Stimulated activated naive CD8-positive, alpha-beta T cell treated with anti-CD3 and anti-CD28 coated beads, Interleukin-15, amount 100 ng/mL, for 72 hours (primary cell): ENCODE data around the gene SSH2.
A peak's percentile ranks its signal among the peaks of the same experiment; 100 is the strongest.
"Not testable (repeated sequence)": the region's sequence is repeated elsewhere in the genome, so short reads cannot be mapped to it uniquely, and the experiment has no call there.

Experiments
- ATAC-seq: fragments of 150-1000 bp; cut with Tn5 transposase; 2 replicates; pipeline ENCODE4 v1.10.0; 2021; ENCODE audit warnings: mild to moderate bottlenecking, moderate library complexity
- DNase-seq, 2 donors: peaks; one replicate each; pipeline ENCODE4 v3.0.0; 2021 to 2022
- H3K27ac Mint-ChIP-seq, 2 donors: one replicate each; pipeline ENCODE4 v1.8.0; 2022; ENCODE audit warnings: mild to moderate bottlenecking in 2 of 2, mixed read lengths in 2 of 2, moderate library complexity in 2 of 2
- H3K27me3 Mint-ChIP-seq: one replicate; pipeline ENCODE4 v1.8.0; 2022; ENCODE audit warnings: mixed read lengths
- H3K4me1 Mint-ChIP-seq: one replicate; pipeline ENCODE4 v1.8.0; 2022; ENCODE audit warnings: mild to moderate bottlenecking, mixed read lengths
- H3K4me3 Mint-ChIP-seq, 2 donors: one replicate each; pipeline ENCODE4 v1.8.0; 2022; ENCODE audit warnings: mild to moderate bottlenecking in 2 of 2, mixed read lengths in 2 of 2, moderate library complexity in 1 of 2
- H3K9me3 Mint-ChIP-seq, 2 donors: one replicate each; pipeline ENCODE4 v1.8.0; 2022; ENCODE audit warnings: mixed read lengths in 2 of 2

SSH2 gene

DNA sequence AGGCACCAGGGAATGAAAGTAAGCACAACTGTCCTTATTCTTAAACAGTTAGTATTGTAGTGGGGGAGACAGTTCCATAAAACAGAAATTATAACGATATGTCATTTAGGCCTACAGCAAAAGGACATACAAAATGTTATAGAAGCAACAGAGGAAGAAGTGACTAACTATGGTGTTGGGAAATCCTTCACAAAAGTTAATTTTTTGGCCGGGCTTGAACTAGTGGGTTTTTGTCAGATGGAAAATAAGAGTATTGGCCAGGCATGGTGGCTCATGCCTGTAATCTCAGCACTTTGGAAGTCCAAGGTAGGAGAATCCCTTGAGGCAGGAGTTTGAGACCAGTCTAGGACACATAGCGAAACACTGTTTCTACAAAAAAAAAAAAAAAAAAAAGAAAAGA, 127.8 kb downstream of the SSH2 start:
- ATAC-seq (no peak), DNase-seq (no peak)
- H3K4me1 Mint-ChIP-seq = no peaks in the 10 kb centered on the region
- H3K27ac Mint-ChIP-seq = no peak overlapping the region
- no peaks in the 10 kb centered on the region for H3K27me3 Mint-ChIP-seq
- no peak overlapping the region for H3K4me3 Mint-ChIP-seq
- no peaks in the 10 kb centered on the region for H3K9me3 Mint-ChIP-seq

DNA sequence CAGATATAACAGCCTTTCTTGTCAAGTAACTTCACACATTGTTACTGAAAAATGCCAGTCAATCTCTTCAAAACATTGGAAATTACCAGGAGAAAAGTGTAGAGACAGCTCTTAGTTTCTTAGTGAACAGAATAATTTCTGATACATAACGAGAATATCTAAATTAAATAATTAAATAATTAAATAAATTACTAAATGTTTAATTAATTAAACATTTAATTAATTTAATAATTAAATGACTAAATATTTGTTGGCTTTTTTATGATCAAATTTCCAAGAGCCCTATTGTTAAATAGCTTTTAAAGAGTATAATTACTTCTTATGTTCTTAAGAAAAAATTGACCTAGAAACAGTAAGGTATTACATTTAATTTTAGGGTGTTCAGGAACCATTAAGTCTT, 129.6 kb downstream of the SSH2 start:
- H3K4me1 Mint-ChIP-seq = no peaks in the 10 kb centered on the region
- H3K9me3 Mint-ChIP-seq = no peaks in the 10 kb centered on the region
- H3K27me3 Mint-ChIP-seq = no peaks in the 10 kb centered on the region
- DNase-seq (no peak), ATAC-seq (no peak)
- H3K4me3 Mint-ChIP-seq = no peak overlapping the region
- no peak overlapping the region for H3K27ac Mint-ChIP-seq

DNA sequence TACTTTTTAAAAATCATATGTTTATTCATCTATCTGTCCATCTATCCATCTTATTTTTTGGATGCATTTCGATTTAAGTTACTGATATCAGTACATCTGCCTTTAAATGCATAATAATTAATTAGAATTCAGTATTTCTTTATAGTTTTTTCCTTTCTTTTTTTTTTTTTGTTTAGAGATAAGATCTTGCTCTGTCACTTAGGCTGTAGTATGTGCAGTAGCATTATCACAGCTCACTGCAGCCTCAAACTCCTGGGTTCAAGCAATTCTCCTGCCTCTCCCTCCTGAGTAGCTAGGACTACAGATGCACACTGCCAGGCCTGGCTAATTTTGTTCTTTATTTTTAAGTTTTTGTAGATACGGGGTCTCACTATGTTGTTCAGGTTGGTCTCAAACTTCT, 133.4 kb downstream of the SSH2 start:
- Mint-ChIP-seq H3K4me3 (no peak overlapping the region), H3K9me3 (no peaks in the 10 kb centered on the region), H3K27me3 (no peaks in the 10 kb centered on the region), H3K27ac (no peak overlapping the region), H3K4me1 (no peaks in the 10 kb centered on the region)
- DNase-seq (no peak), ATAC-seq (no peak)

DNA sequence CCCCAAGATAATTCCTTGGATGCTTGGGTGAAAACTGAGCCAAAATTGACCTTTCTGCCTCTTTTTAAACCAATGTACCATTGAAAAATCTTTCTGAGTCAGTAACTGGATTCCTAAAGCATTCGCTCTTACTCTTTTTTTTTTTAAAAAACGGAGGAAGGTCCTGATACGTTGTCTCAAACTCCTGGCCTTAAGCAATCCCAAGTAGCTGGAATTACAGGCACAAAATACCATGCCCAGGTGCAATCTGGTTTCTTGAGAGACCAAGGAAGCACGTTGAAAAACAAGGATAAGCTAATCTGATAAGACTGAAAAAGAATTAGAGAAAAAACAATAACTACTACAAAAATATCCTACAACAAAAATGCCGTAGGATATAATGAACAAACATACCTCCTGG, 136.5 kb downstream of the SSH2 start:
- ATAC-seq = no peak
- Mint-ChIP-seq H3K4me1 (no peaks in the 10 kb centered on the region), H3K9me3 (no peaks in the 10 kb centered on the region), H3K27me3 (no peaks in the 10 kb centered on the region), H3K4me3 (no peak overlapping the region), H3K27ac (no peak overlapping the region)
- no peak for DNase-seq

DNA sequence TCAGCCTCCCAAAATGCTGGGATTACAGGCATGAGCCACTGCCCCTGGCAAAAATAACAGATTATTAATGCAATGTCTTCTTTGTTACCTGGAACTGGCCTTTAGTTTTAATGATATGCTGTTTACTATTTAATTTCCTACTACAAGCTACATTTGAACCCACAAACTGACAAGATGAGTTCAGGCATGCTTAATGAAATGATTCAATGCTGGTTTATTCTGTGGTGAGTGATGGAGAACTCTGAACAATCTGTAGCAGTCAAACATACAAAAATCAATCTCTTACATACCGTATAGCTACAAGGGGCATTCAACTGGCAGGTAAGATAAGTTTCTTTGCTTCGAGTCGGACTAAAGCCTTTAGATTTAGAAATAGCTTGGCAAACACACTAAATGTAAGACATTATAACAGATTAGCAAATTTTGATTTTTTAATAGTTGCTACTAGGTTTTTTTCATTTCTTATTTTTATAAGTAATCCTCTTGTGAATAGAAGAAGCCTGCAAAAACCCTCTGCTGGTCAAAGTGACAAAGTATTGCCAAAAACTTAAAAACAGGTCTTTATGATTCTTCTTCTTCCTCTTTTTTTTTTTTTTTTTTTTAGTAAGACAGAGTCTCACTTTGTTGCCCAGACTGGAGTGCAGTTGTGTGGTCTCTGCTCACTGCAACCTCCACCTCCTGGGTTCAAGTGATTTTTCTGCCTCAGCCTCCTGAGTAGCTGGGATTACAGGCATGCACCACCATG, 138.5 kb downstream of the SSH2 start:
- no peak overlapping the region for H3K4me3 Mint-ChIP-seq
- ATAC-seq (no peak), DNase-seq (no peak)
- H3K27me3 Mint-ChIP-seq = no peaks in the 10 kb centered on the region
- H3K27ac Mint-ChIP-seq = no peak overlapping the region
- H3K4me1 Mint-ChIP-seq = no peaks in the 10 kb centered on the region
- H3K9me3 Mint-ChIP-seq = no peaks in the 10 kb centered on the region

DNA sequence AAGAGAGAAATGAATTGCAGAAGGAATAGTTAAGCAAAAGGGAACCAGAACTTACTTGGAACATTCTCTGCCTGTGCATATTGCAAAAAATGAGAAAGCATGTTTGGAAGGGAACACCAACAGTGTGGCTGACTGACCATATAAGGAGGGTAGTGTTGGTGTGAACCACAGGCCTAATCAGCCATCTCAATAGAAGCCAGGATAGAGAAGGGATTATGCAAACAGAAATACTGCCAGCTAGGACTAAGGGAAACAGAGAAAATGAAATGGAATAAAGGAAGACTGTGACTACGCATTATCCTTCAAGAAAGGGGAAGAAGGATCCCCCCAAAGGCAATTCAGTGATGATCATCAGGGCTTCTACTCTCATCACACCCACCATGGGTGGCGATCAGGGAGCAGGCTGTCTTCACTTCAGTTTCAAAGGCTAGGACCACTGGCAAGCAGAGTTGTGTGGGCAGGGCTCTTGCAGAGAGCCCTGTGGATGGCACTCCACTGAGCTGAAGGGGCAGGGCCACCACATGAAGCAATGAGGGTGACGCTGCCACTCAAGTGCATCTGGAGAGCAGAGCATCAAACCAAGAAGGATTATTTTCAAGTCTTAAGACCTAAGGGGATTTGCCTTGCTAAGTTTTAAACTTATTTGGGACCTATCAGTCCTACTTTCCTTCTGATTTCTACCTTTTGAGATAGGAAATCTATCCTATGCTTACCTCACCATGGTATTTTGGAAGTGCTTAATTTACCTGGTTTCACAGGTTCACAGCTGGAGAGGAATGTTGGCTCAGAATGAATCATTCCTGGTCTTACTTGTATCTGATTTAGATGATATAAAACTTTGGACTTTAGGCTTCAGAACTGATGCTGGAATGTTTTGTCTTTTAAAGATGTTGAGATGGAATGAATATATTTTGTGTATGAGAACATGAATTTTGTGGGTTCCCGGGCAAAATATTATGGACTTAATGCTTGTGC, 140.5 kb downstream of the SSH2 start:
- Mint-ChIP-seq H3K27me3 (no peaks in the 10 kb centered on the region), H3K4me1 (no peaks in the 10 kb centered on the region), H3K27ac (peak overlapping the region in 1 of 2 donors; percentile 53), H3K4me3 (no peak overlapping the region), H3K9me3 (no peaks in the 10 kb centered on the region)
- ATAC-seq (no peak), DNase-seq (no peak)

DNA sequence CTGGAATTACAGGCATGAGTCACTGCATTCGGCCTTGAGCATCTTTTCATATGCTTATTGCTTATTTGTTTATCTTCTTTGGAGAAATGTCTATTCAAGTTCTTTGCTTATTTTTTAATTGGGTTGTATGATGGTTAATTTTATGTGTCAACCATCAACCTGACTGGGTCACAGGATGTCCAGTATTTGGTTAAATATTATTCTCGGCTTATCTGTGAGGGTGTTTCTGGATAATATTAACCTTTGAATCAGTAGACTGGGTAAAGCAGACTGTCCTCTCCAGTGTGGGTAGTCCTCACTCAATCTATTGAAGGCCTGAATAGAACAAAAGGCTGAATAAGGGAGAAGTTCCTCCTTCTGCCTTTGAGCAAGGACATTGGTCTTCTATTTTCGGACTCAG, 142.0 kb downstream of the SSH2 start:
- Mint-ChIP-seq H3K27ac (no peak overlapping the region), H3K27me3 (no peaks in the 10 kb centered on the region), H3K4me3 (no peak overlapping the region), H3K4me1 (no peaks in the 10 kb centered on the region), H3K9me3 (no peaks in the 10 kb centered on the region)
- no peak for ATAC-seq
- no peak for DNase-seq

DNA sequence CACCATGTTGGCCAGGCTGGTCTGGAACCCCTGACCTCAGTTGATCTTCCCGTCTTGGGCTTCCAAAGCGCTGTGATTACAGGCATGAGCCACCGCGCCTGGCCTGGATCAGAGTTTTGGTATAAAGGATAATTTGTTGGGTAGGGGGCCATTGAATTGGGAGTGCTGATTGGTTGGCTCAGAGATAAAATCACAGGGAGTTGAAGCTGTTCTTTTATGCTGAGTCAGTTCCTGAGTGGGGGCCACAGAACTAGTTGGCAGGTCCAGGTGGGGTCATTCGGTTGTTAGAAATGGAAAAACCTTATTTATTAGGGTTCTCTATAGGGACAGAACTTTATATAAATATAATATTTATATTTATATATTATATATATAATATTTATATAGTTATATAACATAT, 147.1 kb downstream of the SSH2 start:
- no peaks in the 10 kb centered on the region for H3K9me3 Mint-ChIP-seq
- ATAC-seq (no peak), DNase-seq (no peak)
- peak overlapping the region in 1 of 2 donors; percentile 82 for H3K27ac Mint-ChIP-seq
- H3K27me3 Mint-ChIP-seq = no peaks in the 10 kb centered on the region
- no peak overlapping the region for H3K4me3 Mint-ChIP-seq
- peaks cover 14% of the 10 kb centered on the region for H3K4me1 Mint-ChIP-seq

DNA sequence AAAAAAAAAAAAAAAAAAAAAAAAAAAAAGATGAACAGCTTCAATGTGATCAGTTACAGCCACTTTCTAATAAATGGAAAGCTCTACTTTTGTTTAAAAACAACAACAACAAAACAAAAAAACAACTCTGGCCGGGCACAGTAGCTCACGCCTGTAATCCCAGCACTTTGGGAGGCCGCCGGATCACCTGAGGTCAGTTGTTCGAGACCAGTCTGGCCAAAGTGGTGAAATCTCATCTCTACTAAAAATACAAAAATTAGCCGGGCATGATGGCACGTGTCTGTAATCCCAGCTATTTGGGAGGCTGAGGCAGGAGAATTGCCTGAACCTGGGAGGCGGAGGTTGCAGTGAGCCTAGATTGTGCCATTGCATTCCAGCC, 150.2 kb downstream of the SSH2 start:
- peak overlapping the region in 1 of 2 donors; percentile 54 for H3K27ac Mint-ChIP-seq
- H3K4me1 Mint-ChIP-seq = peaks cover 14% of the 10 kb centered on the region
- H3K4me3 Mint-ChIP-seq, H3K27me3 Mint-ChIP-seq, DNase-seq, ATAC-seq, H3K9me3 Mint-ChIP-seq: not testable (repeated sequence)

DNA sequence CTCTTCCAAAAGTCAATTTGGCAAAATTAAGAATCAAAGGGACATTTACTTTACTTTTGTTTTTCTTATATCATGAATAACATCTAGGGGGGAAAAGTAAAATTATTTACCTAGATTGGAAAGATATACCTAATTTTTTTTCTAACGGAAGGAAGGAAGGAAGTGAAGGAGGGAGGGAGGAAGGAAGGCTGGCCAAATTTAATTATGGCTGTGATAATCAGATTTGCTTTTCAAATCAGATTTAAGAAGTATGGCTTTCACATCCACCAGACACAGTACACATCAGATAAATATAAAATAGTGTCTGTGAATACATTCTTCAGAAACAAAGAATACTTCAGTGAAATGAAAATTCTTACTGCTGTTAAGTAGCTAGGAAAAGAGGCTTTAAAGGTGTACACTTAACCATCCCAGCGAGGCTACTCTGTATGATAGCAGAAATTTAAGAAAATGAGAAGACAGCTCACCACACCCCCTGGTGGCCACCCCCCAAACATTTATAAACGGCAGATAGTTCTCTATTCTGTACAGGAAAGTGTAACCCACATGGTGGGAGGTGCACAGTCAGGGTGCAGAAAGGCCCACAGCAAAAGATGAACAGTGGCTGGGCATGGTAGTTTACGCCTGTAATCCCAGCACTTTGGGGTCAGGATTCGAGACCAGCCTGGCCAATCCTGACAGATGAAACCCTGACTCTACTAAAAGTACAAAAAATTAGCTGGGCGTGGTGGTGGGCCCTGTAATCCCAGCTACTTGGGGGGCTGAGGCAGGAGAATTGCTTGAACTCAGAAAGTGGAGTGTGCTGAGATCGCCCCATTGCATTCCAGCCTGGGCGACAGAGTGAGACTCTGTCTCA, 150.8 kb downstream of the SSH2 start:
- peak overlapping the region; percentile 27 to 54 for H3K27ac Mint-ChIP-seq

DNA sequence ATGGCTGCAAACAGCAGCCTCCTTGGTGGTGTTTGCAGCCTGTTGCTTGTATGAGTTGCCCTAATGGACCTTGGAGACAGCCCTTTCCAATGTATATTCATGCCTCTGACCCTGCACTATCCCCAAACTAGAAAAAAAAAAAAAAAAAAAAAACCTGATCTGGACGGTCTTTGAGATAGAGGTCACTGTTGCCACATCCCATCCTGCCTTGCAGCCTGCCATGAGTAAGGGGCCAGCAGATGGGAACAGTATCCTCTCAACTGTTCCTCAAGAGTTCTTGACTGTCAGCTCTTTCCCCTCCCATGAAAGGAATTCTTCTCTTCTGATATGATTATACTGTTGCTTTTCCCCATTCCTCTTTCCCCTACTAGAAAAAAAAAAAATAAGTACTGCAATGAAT, 152.4 kb downstream of the SSH2 start:
- Mint-ChIP-seq H3K9me3 (no peaks in the 10 kb centered on the region), H3K4me1 (peaks cover 14% of the 10 kb centered on the region), H3K27ac (no peak overlapping the region), H3K4me3 (no peak overlapping the region), H3K27me3 (no peaks in the 10 kb centered on the region)
- DNase-seq (no peak), ATAC-seq (no peak)

More for the DNA sequence above, 150.8 kb downstream of the SSH2 start:
- ATAC-seq = peak; percentile 98
- H3K4me1 Mint-ChIP-seq = peaks cover 14% of the 10 kb centered on the region
- no peaks in the 10 kb centered on the region for H3K9me3 Mint-ChIP-seq
- no peak overlapping the region for H3K4me3 Mint-ChIP-seq
- peak; percentile 71 to 75 for DNase-seq
- H3K27me3 Mint-ChIP-seq = no peaks in the 10 kb centered on the region

DNA sequence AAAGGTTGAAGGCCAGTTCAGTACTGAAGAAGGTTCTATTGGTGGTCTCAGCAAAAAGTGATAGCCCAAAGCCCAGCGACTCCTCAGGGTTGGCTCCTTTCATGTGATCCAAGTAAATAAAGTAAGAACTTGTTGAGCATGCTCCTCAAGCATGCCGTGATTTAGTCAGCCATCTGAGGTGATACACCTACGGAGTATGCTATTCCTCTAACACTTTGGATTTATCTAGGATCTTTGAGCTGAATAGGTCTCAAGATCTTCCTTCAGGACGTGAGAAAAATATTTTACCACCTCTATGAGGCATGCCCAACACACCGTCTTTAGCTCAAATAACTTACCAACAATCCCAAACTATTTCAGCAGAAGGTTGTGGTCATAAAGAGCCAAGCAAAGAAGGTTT, 154.0 kb downstream of the SSH2 start:
- ATAC-seq (no peak), DNase-seq (no peak)
- no peak overlapping the region for H3K4me3 Mint-ChIP-seq
- no peaks in the 10 kb centered on the region for H3K9me3 Mint-ChIP-seq
- H3K27me3 Mint-ChIP-seq = no peaks in the 10 kb centered on the region
- H3K4me1 Mint-ChIP-seq = peaks cover 14% of the 10 kb centered on the region
- no peak overlapping the region for H3K27ac Mint-ChIP-seq

DNA sequence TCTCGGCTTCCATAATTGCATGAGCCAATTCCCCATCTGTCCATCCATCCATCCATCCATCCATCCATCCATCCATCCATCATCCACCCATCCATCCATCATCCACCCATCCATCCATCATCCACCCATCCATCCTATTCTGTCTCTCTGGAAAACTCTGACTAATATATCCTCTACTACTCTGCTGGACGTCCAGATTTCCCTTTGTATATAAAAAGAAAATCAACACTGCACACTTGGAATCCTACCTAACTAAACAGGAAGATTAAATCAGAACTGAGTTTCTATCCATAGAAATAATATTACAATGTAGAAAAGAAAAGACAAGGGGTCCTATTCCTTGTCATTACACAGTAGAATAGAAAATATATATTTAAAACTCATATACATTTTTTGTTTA, 157.0 kb downstream of the SSH2 start:
- Mint-ChIP-seq H3K27me3 (no peaks in the 10 kb centered on the region), H3K27ac (no peak overlapping the region), H3K4me3 (no peak overlapping the region), H3K9me3 (no peaks in the 10 kb centered on the region), H3K4me1 (no peaks in the 10 kb centered on the region)
- DNase-seq = no peak
- no peak for ATAC-seq

DNA sequence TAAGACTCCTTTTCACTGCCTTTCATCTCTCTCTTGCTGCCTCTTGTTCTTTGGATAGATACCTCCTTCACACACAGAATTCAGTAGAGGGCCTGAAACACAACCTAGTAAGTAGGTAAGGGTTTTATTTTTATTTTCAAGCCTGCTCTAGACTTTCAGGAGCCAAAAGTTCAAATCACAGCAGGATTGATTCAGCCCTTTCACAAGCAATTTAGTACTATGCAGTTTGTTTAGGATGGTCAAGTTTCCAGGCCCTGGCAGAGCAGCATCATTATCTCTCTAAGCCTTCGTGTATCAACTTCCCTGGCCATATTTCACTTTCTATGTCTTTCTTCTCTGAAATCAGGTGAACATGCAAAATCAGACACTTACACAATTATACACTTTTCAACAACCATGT, 158.5 kb downstream of the SSH2 start:
- Mint-ChIP-seq H3K9me3 (no peaks in the 10 kb centered on the region), H3K27me3 (no peaks in the 10 kb centered on the region), H3K4me3 (no peak overlapping the region), H3K4me1 (no peaks in the 10 kb centered on the region), H3K27ac (peak overlapping the region in 1 of 2 donors; percentile 44)
- DNase-seq = no peak
- no peak for ATAC-seq

DNA sequence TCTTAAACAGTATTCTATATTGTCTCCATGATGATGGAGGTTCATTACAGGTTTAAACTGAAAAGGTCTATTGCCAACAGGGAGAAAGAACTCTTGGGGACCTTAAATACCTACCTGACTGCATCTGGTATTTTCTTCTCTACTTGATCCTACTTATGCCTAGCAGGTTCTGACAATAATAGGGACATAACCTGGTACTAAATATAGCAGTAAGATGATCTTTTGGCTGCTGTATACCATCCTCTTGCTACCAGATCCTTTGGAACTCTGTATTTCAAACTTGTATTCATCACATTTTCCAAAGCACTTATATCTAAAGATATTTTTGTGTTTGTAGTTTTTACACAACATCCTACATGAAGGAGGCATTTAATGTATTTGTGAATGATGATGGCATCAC, 160.8 kb downstream of the SSH2 start:
- Mint-ChIP-seq H3K27ac (no peak overlapping the region), H3K9me3 (no peaks in the 10 kb centered on the region), H3K4me1 (no peaks in the 10 kb centered on the region), H3K4me3 (no peak overlapping the region), H3K27me3 (no peaks in the 10 kb centered on the region)
- DNase-seq (no peak), ATAC-seq (no peak)
